OCI-M2 (cell line): ENCODE data around the gene C4orf54.

Experiments
- DNase-seq: peaks from one replicate; lab custom pipeline; 2025; ENCODE audit not compliant: unreplicated experiment; lab: John Stamatoyannopoulos, UW

The C4orf54 gene

DNA sequence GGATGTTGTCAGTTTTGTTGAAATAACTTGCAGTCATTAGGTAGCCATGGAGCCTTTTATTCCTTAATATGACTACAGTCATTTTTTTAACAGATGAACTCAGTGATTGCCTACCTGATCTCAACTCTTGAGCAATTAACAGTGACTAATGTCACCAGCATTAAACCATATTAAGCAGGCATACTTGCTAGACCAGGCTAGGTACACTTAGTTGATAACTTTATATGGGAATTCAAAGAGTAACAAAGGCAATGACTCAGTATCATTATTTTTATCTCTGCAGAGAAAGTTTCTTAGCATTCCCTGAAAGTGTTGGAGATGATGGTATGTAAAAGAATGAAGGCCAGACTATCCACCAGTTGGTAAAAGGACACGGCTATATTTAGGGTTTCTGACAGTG lies at the start of gene C4orf54:
Gene C4orf54 (minus strand): TSS at position 31 of the 400 bp plus-strand sequence. CDS start 3,180 bp downstream, outside the sequence.
- no peak for DNase-seq

DNA sequence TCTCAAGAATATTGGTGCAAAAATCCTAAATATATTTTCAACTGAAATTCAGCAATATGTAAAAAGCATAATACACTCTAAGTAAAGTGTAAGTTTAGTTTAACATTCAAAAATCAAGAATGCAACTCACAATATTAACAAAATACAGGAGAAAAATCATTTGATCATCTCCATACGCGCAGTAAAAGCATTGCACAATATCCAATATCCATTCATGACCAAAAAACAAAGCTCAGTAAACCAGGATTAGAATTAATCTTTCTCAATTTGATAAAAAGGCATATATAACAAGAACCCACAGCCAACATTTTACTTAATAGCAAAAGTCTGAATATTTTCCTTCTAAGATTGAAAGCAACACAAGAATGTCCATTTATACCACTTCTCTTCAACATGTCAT lies 48.3 kb upstream of the C4orf54 start:
- no peak for DNase-seq

DNA sequence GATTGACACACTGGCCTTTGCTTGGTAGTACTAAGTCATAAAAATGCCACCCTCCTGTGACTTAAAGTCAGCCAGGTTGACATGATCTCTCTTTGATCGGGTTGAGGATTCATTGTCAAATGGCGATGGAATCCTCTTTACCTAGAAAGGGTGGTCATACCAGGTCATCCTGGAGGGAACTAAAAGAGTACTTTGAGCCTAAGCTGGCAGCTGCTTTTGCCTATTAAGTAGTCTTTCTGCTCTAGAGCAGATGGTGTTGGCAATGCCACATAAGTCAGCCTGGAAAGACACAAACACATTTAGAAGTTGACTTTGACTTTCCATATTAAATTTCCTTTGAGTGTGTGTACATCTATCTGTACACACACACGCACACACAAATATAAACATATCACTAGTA lies 39.2 kb upstream of the C4orf54 start:
- no peak for DNase-seq

DNA sequence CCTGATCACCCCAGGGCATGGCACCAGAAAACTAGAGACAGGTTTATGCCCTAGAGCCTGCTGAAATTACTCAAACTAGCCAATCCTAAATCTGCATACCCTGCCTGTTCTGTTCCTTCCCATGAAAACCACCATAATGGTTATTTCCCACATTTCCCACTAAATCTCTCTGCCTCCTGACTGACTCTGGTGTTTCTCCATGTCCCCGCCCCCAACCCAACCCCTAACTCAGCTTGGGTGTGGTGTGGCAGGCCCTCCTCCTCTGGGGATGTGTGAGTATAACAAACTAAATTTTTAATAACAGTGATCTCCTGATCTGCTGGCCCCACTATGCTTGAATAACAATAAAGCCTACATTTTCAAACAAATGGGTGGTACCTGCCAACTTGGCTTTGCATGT lies 35.5 kb upstream of the C4orf54 start:
- no peak for DNase-seq

DNA sequence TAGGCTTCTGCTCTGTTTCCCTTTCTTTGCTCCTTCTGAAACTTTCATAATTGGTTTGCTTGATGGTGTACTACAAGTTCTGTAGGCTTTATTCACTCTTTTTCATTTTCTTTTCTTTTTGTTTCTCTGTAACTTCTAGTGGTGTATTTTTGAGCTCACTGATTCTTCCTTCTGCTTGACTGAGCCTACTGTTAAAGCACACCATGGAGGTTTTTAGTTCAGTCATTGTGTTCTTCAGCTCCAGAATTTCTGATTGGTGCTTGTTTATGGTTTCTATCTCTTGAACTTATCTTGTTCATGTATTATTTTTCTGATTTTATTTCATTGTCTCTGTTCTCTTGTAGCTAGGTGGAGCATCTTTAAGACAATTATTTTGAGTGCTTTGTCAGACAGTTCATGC lies 33.4 kb upstream of the C4orf54 start:
- no peak for DNase-seq

DNA sequence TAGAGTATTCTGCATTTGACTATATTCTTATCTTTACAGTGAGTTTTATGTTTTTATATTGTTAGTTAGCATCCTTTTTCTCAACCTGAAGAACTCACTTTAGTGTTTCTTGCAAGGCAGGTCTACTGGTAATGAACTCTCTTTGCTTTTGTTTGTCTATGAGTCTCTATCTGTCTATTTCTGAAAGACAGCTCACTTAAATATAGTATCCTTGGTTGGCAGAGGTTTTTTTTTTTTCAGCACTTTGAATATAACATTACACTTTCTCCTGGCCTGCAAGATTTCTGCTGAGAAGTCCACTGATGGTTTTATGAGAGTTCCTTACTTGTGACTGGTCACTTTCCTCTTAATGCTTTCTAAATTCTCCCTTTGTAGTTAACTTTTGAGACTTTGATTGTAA lies 32.8 kb upstream of the C4orf54 start:
- DNase-seq, result no peak

DNA sequence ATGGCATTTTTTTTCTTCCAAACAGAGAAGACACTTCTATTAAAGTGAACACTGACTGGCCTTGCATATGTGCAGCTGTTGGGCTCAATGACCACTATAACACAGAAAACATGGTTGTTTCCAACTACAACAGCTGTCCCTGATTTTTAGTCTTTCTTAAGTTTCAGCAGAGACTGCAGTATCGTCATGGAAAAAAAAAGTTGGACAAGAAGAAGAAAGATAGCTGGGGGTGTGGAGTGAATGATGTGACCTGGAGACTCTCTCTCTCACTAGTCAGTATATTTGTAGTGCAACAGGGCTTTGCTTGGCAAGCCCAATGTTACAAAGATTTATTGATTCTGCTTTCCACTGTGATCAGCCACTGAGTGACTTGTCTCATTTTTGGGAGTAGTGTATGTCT lies 29.5 kb upstream of the C4orf54 start:
- DNase-seq, result no peak

DNA sequence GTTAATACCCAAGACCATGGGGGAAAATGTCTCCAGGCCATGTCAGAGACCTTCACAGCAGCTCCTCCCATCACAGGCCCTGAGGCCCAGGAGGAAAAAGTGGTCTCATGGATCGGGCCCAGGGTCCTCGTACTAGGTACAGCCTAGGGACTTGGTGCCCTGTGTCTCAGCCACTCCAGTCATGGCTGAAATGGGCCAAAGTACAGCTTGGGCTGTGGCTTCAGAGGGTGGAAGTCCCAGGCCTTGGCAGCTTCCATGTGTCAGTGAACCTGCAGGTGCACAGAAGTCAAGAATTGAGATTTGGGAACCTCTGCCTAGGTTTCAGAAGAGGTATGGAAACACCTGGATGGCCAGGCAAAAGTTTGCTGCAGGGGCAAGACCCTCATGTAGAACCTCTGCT lies 27.6 kb upstream of the C4orf54 start:
- no peak for DNase-seq

DNA sequence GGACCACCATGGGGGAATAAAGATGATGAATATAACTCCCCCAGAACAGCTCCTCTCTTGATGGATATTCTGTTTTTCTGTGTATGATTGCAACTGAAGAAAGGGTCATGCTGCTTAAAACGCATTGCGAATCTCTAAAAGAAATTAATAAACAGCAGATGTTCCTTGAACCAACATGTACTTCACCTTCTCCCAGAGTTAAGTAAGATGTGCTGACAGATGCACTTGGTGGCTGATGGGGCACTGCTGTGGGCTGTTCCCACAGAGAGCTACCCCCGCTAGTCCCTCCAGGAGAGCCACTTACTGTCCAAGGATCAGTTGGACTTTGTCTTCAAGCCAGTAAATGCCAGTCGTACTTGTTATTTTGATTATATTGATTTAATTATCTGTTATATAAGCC lies 26.3 kb upstream of the C4orf54 start:
- DNase-seq, result no peak

DNA sequence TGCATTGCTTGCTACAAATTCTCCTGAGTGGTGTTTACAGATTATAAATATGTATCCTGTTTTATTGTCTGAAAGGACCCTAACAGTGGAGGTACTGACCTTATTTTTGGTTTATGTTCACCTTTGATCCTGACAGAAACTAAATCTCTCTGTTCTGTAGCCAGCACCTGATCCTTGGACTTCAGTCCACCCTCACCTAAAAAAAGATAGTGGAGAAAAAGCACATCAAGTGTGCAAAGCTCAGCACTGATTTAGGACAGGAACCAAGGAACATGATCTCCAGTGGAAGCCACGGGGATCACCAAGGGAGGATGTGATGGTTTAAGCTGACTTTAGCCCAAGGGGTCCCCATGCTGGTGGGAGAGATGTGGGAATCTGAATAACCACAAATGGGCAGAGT lies 22.3 kb upstream of the C4orf54 start:
- DNase-seq, result no peak

DNA sequence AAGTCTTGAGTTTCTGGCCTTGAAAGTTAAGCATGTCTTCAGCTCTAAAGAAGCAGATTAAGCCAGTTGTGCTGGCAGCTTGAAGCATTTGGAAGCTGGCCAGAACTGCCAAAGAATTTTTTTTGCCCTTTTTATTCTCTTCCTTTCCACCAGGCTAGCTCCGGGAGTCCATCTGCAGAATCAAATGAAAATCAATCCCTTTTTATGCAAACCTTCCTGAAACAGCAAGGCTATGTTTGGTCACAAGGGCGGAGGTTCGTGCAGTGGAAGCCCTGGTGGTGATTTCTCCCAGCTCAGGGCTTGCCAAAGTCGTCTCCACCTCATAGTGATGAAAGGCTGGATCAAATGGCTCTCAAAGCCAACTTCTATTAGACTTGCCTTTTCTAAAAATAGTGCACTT lies 21.6 kb upstream of the C4orf54 start:
- no peak for DNase-seq

DNA sequence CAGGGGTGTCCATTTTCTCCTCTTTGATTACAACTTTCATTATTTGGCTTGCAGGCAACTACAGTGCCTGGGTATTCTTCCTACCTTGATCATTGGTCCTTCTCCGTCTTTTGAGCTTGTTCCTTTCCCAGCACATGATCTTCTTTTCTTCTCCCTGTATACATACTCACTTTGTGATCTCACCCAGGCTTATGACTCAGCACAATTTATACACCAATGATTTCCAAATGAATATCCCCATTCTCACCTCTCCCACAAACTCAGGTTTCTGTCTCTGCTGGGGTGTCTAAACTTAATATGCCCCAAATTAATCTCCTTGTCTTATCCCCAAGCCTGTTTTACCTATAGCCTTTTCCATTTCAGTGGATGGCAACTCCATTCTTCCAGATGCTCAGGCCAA lies 19.5 kb upstream of the C4orf54 start:
- DNase-seq, result no peak

DNA sequence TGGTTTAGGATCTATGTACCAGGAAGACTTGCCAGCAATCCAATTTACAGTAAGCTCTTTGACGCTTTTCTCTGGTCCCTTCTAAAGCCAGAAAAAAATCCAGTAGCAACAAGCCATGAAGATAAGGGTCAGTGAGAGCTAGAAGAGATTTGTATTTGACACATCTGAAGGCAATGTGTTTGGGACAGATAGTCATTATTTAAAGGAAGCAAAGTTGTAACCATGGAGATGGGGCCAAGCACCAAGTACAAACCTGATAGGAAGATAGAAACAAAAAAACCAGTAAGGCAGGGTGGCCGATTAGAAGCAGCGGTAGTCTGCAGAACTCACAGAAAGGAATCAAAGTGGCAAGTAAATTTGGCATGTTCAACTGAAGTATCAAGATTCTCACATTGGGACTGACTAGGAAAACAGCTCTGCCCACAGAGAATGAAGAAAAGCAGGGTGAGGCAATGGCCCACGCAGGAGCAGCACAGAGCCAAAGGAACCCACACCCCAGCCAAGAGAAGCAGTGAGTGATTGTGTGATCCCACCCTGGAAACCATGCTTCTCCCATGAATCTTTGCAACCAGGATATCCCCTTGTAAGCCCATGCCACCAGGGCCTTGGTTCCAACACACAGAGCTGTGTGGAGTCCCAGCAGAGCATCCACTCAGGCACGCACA lies 12.9 kb upstream of the C4orf54 start:
- peak; percentile 17 for DNase-seq

DNA sequence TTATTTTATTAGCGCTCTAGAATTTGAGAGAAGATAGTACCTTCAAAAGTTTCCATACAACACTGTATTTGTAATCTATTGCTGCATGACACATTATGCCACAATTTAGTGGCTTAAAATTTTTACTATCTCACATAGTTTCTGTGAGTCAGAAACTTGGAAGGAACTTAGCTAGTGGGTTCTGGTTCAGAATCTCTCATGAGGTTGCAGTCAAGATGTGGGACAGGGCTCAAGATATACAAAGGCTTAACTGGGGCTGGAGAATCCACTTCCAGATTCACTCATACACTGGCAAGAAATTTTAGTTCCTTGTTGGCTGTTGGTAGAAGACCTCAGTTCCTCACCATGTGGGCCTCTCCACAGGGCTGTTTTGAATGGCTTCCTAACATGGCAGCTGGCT lies 11.5 kb upstream of the C4orf54 start:
- DNase-seq, result no peak

DNA sequence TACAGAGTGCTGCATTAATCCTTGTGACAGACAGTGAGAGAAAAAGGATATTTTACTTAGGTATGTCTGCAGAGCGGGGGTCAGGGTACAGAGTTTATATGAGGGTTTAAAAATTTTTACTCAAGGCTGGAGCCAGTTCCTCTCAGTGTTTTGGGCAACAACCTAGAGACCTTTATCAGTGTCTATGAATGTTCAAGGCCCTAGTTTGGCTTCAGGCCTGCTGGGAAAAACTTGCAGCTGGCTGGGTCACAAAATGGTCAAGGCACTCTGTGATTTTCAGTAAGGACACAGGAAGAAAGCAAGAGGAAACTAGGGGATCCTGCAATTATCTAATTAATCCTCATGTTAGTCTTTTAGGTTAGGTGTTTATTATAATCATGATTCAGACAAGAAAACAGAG lies 10.8 kb upstream of the C4orf54 start:
- no peak for DNase-seq

DNA sequence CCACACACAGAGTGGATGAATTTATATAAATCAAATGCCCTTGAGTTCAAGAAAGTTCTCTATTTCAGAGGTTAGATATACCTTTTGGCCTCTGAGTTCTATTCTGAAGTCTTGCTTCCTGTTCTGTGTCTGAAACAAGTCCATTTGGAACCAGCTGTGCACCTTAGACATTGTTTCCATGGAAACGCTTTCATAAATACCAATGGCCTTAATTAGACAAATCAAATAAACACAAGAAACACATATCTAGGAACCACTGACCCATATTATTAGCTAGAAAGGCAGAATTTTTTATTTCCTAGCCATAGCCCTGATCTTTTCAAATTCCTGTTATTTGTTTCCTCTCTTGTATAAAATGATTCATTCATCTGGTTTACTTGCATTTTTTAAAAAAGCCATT lies 8.4 kb upstream of the C4orf54 start:
- no peak for DNase-seq

DNA sequence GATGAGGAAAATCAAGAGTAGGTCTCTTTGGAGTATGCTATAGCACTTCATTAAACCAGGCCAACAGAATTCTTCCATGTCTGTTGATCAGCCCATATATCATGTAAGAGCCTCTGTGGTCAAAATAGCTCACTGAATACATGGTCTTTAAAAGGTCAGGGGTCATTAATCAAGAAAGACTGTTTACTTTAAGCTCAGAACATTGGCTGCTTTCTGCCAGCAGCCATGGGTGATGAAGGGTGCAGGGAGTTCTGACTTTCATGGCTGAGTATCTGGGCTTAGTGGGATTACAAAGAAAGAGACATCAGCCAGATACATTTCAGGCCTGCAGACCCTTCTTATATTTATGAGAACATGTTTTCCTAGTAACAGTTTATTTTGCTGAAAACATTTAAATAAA lies 7.1 kb upstream of the C4orf54 start:
- no peak for DNase-seq

DNA sequence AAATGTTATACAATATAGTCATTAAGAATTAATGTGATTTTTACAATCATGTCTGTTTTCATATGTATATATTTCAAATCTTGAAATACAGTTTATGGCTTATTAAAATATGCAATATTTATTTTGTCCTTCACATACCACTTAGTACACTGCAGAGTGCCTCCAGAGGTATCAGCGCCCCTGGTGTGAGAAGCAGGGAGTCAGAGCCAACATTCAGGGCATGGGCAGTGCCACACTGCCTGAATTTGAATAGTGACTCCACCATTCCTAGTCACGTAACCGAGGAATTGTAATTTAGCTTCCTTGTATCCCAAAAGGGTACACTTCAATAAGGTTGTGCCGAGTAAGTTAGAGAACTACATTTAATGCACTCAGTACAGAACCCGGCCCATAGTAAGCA lies 4.3 kb upstream of the C4orf54 start:
- no peak for DNase-seq

DNA sequence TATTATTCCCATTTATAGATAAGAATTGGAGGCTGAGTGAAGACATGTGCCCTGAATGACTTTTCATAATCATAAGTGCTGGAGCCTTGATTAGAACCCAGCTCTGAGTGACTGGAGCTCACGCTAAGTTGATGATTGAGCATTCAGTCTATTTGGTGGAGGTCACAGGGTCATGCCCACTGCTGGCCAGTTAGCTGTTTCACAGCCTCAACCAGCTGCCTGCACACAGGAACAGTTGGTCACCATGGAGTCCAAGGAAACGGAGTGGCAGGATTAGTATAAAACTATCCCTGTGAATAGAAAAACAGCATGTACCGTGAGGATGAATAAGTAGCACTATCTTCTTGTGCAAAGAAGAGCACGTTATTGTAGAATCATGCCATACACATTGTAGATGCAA lies 1.0 kb upstream of the C4orf54 start:
- no peak for DNase-seq

DNA sequence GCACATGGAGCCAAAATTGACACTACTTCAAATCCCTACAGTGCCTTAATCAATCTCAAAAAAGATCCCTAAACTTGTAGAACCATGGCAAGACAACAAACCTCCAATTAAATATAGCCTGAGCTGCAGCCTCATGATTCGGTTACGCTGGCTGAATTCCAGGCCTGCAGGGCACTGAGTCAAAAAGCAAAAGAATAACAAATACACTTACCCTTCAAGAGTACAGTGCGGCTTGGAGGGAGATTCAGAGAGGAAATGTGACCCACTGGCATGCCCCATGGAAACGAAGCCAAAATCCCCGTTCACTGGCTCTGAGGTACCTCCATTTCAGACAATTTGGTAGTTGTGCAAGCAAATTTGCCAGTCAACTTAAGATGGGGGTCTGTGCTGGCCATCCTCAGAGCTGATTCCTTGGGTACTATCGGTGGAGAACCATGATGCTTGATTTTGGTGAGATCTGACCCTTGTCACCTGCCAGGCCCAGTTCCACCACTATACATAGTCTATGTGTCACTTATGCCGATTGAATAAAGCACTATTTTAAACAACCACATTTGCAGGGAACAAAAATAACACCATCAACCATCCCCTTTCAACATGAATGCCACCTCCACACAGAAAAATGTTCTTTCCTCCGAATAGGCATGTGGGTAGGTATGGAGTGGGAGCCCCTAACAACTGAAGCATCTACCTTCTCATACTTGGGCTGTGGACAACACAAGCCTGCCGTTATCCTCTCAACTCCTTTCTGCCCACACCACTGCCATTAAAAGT lies 2.1 kb downstream of the C4orf54 start:
- DNase-seq, result no peak

DNA sequence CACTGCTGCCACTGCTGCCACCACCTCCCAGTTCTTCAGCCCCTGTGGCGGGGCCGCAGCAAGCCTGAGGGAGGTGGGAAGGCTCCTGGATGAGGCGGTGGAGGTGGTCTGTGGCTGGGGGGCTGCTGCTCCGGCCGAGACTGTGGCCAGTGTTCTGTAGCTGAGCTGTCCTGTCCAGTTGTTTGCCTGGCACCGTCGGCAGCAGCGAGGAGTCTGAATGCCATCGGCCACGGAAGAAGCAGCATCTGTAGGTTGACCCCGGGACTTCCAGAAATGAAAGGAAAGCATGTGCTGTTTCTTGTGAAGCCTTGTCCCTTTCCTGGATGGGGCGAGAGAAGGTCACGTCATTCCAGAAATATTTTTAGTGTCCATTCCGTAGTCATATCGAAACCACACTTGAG lies 3.3 kb downstream of the C4orf54 start:
- no peak for DNase-seq

DNA sequence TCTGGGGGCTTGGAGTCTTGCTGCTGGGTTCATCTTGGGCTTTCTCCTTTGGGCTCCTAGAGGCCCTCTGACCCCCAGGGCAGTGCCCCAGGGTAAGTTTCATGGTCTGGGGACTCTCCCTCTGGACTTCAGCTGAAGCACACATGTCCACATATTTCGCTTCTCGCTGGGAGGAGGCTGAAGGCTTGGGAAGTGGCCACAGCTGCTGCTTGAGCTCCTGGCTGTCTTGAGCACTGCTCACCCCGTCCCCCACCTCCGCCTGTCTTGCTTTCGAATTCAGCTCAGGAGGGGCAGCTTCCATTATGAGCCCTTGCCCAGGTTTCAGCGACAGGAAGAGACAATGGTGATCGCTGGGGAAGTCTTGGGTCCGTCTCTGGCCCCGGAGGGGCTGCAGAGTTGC lies 3.7 kb downstream of the C4orf54 start:
- DNase-seq, result no peak
